Endometrial microvascular endothelial cells (primary cell): ENCODE data around the gene WHRN. TPM values are rescaled to one million over a fixed set of nuclear protein-coding genes. Genes with fewer than 3 reads are reported as not detected.

Experiments
- in situ Hi-C: cut with HindIII; loops from 2 replicates; pipeline ENCODE4 v1.10.0; 2017; ENCODE audit warnings: low sequenced_read_pairs, low pct_unique_long_range_greater_than_20kb; ENCODE audit errors: inconsistent ontology term
- total RNA-seq: library from RNA; depleted of rRNA; stranded (reverse); fragments of >200 nt; gene quantifications from one replicate; pipeline ENCODE4 v1.2.3, GENCODE V29; 2015; ENCODE audit errors: inconsistent ontology term

The WHRN gene
- total RNA-seq, 1 donor from 2014 or later = not detected

- in situ Hi-C loops = no loop called here
These were observed 72.8 kb downstream of the WHRN start for GRCh38 chr9:114432323-114433067.

- in situ Hi-C loops = no loop called here
These were observed 73.5 kb downstream of the WHRN start for GRCh38 chr9:114431770-114432169.

GRCh38 chr9:114431003-114431402 is 74.3 kb downstream of the WHRN start:
- in situ Hi-C loops = no loop called here

GRCh38 chr9:114430457-114430856 is 74.8 kb downstream of the WHRN start:
- in situ Hi-C loops = no loop called here

- in situ Hi-C loops = no loop called here
These were observed 75.8 kb downstream of the WHRN start for GRCh38 chr9:114429488-114429887.

GRCh38 chr9:114428466-114428865 is 76.8 kb downstream of the WHRN start:
- in situ Hi-C loops = no loop called here

- in situ Hi-C loops = no loop called here
These were observed 77.6 kb downstream of the WHRN start for GRCh38 chr9:114427644-114428043.

GRCh38 chr9:114426046-114426948 is 79.0 kb downstream of the WHRN start:
- in situ Hi-C loops = no loop called here

GRCh38 chr9:114425126-114425525 is 80.1 kb downstream of the WHRN start:
- in situ Hi-C loops = no loop called here

- in situ Hi-C loops = no loop called here
These were observed 81.1 kb downstream of the WHRN start for GRCh38 chr9:114424126-114424525.

GRCh38 chr9:114423181-114423580 is 82.1 kb downstream of the WHRN start:
- in situ Hi-C loops = no loop called here

GRCh38 chr9:114421147-114421546 is 84.1 kb downstream of the WHRN start:
- in situ Hi-C loops = no loop called here

GRCh38 chr9:114419796-114420195 is 85.5 kb downstream of the WHRN start:
- in situ Hi-C loops = no loop called here

- in situ Hi-C loops = no loop called here
These were observed 87.2 kb downstream of the WHRN start for GRCh38 chr9:114418053-114418452.

GRCh38 chr9:114417511-114417910 is 87.8 kb downstream of the WHRN start:
- in situ Hi-C loops = no loop called here

- in situ Hi-C loops = no loop called here
These were observed 88.4 kb downstream of the WHRN start for GRCh38 chr9:114416906-114417305.

- in situ Hi-C loops = no loop called here
These were observed 89.0 kb downstream of the WHRN start for GRCh38 chr9:114416290-114416689.

- in situ Hi-C loops = no loop called here
These were observed 90.9 kb downstream of the WHRN start for GRCh38 chr9:114414346-114414745.

GRCh38 chr9:114413861-114414301 is 91.4 kb downstream of the WHRN start:
- in situ Hi-C loops = no loop called here
